Ramos (cell line): Measurements from ENCODE around the gene TEC.
"Not testable (repeated sequence)": the region's sequence is repeated elsewhere in the genome, so short reads cannot be mapped to it uniquely, and the experiment has no call there.

Source experiments
- in situ Hi-C: fragments of 300-500 bp; cut with MboI; formaldehyde crosslinking; loops from one replicate; pipeline ENCODE4 v1.14.3; 2022; ENCODE audit warnings: low sequenced_read_pairs; ENCODE audit not compliant: unreplicated experiment

Gene TEC

DNA sequence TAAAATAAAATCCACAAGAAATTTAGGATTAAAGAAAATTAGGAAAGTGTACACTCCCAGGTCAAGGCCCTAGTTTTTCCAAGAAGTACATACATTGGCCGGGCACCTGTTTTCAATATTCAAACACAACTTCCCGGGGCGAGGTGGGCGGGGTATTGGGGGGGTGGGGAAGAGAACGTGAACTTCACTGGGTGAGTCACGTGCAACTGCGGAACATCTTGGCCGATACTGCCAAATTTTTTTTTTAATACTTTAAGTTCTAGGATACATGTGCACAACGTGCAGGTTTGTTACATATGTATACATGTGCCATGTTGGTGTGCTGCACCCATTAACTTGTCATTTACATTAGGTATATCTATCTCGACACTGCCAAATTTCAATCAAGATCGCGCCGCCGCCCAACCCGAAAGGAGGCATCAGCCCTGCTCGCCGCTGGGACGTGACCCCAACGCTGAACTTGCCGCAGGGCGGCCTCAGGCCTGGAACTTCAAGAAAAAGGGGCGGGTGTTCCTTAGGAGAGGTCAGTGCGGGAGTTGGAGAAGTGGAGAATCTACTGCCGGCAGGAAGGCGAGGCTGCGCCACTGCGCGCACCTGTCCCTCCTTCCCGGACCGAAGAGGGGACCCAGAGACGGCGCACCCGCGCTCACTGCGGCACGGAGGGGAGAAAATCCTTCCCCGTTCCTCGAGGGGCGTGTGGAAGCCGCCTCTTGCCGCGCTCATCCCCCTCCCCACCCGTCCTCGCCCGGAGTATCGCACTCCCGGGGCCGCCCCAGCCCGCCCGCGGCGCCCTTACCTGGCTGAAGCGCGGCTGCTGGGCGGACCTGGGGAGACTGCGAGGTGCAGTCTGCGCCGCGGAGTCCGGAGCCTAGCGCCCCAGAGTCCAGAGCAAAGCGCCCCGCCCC lies at the start of gene TEC:
Gene TEC (minus strand): TSS at position 883 of the 905 bp plus-strand sequence. CDS start 41,224 bp downstream, outside the sequence.
- in situ Hi-C loops: no loop called here

DNA sequence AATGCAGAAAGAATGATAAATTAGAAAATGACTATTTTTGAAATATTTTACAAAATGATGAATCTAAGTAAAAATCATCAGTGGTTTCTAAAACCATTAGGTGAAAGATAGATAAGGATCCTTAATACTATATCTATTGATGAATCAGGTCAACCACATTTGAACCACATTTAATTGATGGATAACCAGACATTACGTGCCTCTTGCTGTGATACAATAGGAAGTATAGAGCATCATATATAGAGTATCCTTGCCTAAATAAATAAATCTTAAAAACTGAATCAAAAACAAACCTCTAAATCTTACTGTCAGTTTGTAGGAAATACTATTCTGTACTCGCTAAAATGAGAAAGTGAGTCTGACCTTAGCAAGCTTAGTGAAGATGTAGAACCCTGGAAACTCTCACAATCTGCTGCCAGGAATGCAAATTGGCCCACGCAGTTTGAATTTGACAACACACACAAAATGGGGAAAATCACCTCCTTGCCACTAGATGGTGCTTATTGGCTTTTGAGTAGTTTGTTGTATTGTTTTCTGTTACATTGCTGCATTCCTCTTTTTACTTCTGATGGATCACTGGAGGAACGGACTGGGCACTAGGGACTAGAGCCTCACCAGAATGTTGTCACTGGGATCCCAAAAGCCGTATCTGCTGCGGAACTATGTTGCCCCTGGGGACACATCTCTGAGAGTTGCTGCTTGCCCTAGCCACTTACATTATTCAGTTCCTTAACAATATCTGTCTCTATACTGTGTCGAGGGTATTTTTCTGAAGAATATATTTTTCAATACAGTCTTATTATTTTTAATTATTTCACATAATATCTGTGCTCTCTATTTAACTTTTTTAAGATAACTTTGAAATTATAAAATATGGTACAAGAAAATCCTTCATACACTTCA lies 46.3 kb upstream of the TEC start:
- in situ Hi-C loops: no loop called here

GRCh38 chr4:48314746-48315145 lies 45.1 kb upstream of the TEC start:
- in situ Hi-C loops: not testable (repeated sequence)

GRCh38 chr4:48311896-48312295 lies 42.3 kb upstream of the TEC start:
- in situ Hi-C loops: no loop called here

- in situ Hi-C loops: no loop called here
These were observed 39.3 kb upstream of the TEC start for GRCh38 chr4:48308901-48309300.

- in situ Hi-C loops: no loop called here
These were observed 37.9 kb upstream of the TEC start for GRCh38 chr4:48307528-48307927.

DNA sequence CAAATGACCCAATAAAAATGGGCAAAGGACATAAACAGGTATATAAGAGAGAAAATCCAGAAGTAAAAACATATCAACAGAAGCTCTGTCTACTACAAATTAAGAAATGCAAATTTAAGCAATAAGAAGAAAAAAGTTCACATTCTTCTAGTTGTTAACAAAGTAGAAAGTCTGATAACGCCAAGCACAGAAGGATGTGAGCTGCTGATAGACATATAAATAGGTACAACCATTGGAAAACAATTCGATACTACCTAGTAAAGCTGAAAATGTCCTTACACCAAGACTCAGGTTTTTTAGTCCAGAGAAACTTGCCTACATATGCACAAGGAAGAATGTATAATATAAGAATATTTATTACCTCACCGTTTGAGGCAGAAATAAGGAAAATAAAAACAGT lies 35.9 kb upstream of the TEC start:
- in situ Hi-C loops: no loop called here

DNA sequence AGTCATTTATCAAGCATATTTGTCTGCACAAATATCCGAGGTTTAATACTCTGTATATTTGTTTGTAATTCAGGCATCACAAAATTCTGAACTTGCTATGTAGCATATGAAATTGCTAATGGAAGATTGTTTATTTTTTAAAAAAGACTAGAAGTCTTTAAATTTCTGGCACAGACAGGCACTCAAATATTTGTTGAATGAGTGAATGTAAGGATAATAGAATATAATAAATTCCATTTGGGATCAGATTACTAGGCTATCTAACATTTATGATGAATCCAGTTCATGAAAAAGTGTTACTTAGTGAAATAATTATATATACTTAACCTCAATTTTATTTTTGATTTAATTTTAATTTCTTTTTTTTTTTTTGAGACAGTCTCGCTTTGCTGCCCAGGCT lies 30.4 kb upstream of the TEC start:
- in situ Hi-C loops: no loop called here

GRCh38 chr4:48299560-48299959 lies 29.9 kb upstream of the TEC start:
- in situ Hi-C loops: no loop called here

DNA sequence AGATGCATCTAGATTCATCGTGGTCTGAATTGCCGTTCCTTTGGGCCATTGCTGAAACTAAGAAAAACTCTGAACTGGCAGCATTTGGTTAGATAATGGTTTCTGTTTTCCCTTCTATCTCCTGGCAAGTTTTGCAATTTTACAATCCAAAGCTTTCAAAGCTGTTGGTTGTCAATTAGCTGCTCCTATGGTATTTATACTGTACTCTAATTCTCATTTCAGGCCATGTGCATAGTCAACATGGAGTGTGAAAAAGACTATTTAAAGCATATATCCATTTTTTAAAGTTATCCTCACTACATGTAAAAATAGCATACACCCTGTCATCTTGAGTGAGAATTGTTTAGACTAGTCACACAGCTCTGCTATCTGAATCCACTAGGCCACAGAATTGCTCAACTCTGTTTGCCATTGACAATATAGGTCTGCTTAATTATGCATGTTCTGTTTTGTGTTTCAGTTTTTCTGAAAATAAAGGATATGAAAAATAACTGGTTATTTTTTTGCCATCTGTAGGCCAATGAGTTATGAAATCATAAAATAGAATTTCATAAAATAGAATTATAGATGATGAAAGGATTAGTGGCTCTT lies 27.7 kb upstream of the TEC start:
- in situ Hi-C loops: no loop called here

- in situ Hi-C loops: no loop called here
These were observed 26.7 kb upstream of the TEC start for GRCh38 chr4:48296365-48296764.

GRCh38 chr4:48295116-48295515 lies 25.5 kb upstream of the TEC start:
- in situ Hi-C loops: no loop called here

DNA sequence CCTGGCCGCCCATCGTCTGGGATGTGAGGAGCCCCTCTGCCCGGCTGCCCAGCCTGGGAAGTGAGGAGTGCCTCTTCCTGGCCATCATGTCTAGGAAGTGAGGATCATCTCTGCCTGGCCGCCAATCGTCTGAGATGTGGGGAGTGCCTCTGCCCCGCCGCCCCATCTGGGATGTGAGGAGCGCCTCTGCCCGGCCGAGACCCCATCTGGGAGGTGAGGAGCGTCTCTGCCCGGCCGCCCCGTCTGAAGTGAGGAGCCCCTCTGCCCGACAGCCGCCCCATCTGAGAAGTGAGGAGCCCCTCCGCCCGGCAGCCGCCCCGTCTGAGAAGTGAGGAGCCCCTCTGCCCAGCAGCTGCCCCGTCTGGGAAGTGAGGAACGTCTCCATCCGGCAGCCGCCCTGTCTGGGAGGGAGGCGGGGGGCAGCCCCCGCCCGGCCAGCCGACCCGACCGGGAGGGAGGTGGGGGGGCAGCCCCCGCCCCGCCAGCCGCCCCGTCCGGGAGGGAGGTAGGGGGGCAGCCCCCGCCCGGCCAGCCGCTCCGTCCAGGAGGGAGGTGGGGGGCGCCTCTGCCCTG lies 22.7 kb upstream of the TEC start:
- in situ Hi-C loops: not testable (repeated sequence)

DNA sequence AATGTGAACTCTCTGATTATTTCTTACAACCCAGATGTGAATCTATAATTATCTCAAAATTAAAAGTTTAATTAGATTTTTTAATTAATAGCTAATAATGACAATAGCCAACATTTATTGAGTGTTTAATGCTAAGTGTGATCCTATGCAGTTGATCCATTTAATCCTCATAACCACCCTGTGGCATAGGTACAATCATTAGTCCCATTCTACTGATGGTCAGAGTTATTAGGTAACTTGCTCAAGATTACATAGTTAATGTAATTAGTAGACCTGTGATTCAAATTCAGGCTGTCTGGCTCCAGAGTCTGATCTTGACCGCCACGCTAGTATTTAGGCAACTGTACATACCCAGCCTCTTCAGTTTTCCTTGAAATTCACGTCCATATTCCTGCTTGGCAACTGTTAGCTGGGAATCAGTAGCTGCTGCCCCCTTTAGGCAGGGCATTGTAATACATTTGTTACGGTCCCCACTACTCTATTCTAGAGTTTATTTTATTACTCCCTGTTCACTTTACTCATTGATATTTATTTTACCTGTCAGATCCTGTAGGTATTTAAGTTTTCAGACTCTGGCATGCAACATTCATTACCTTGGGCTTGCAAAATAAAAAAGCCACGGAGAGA lies 20.6 kb upstream of the TEC start:
- in situ Hi-C loops: no loop called here

DNA sequence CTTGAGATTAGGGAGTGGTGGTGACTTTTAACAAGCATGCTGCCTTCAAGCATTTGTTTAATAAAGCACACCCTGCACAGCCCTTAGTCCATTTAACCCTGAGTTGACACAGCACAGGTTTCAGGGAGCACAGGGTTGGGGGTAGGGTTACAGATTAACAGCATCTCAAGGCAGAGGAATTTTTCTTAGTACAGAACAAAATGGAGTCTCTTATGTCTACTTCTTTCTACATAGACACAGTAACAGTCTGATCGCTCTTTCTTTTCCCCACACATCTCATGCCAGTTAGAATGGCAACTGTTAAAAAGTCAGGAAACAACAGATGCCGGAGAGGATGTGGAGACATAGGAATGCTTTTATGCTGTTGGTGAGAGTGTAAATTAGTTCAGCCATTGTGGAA lies 16.4 kb upstream of the TEC start:
- in situ Hi-C loops: not testable (repeated sequence)

GRCh38 chr4:48285640-48286039 lies 16.0 kb upstream of the TEC start:
- in situ Hi-C loops: not testable (repeated sequence)

GRCh38 chr4:48275686-48276085 lies 6.0 kb upstream of the TEC start:
- in situ Hi-C loops: loop anchor here (10.0 kb wide), 1 partner anchor 141 kb away; the partner anchor contains the start of gene TXK

DNA sequence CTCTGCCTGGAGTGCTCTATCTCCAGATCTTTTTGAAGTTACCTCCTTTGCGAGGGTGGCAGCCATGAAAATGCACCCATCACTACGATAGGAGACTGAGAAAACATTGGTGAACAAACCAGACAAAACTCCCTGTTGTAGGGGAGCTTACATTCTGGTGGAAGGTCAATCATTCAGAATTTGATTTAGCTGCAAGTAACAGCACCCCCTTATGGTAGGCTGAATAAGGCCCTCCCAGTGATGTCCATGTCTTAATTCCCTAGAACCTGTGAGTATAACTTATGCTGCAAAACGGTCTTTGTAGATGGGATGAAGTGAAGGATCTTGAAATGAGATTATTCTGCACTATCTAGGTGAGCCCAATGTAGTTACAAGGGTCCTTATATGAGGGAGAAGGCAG lies 5.6 kb upstream of the TEC start:
- in situ Hi-C loops: loop anchor here (10.0 kb wide), 1 partner anchor 140 kb away; the partner anchor contains the start of gene TXK

- in situ Hi-C loops: loop anchor here (10.0 kb wide), 1 partner anchor 137 kb away; the partner anchor contains the start of gene TXK
These were observed 2.0 kb upstream of the TEC start for GRCh38 chr4:48271626-48272025.
